HepG2 (cell line): ENCODE data around the gene RPRD1A. TPM values are rescaled to one million over a fixed set of nuclear protein-coding genes. Genes with fewer than 3 reads are reported as not detected.

Experiments used
- ATRX ChIP-seq: sonication (generic); formaldehyde crosslinking; IDR thresholded peaks from 2 replicates; pipeline ENCODE4 v1.4.0; 2020; ENCODE audit warnings: missing genetic modification reagents, borderline replicate concordance
- KLF16 ChIP-seq, 2 experiments: sonication (generic) in 1 of 2; formaldehyde crosslinking in 1 of 2; IDR thresholded peaks; 2 replicates each; pipeline versions ENCODE4 v1.6.1 to v1.8.0; 2016 to 2023; ENCODE audit warnings: missing genetic modification reagents in 2 of 2, missing compliant biosample characterization in 1 of 2
- MEIS2 ChIP-seq: sonication (generic); formaldehyde crosslinking; IDR thresholded peaks from 2 replicates; pipeline ENCODE4 v1.9.0; 2021; ENCODE audit warnings: mild to moderate bottlenecking, missing genetic modification reagents
- MTF2 ChIP-seq: sonication (generic); formaldehyde crosslinking; IDR thresholded peaks from 2 replicates; pipeline ENCODE4 v1.5.0; 2020; ENCODE audit warnings: missing genetic modification reagents, borderline replicate concordance
- NR2F6 ChIP-seq, 2 experiments: IDR thresholded peaks; 2 replicates each; pipeline ENCODE4 v1.6.1; 2016; ENCODE audit warnings: antibody characterized with exemption in 1 of 2, mild to moderate bottlenecking in 1 of 2
- PHF20 ChIP-seq: sonication (generic); formaldehyde crosslinking; IDR thresholded peaks from 2 replicates; pipeline ENCODE4 v1.5.0; 2020; ENCODE audit warnings: mild to moderate bottlenecking, missing genetic modification reagents
- RXRA ChIP-seq: sonication (generic); formaldehyde crosslinking; IDR thresholded peaks from 2 replicates; pipeline ENCODE4 v1.5.1; 2020; ENCODE audit warnings: missing genetic modification reagents
- SETDB1 ChIP-seq: sonication (generic); formaldehyde crosslinking; IDR thresholded peaks from 2 replicates; pipeline ENCODE4 v1.5.1; 2020; ENCODE audit warnings: missing genetic modification reagents, mild to moderate bottlenecking, borderline replicate concordance
- SP5 ChIP-seq: IDR thresholded peaks from 2 replicates; pipeline ENCODE4 v1.6.1; 2016; ENCODE audit warnings: low read depth, borderline replicate concordance
- TMF1 ChIP-seq: sonication (generic); formaldehyde crosslinking; IDR thresholded peaks from 2 replicates; pipeline ENCODE4 v1.8.1; 2022; ENCODE audit warnings: low read depth, missing genetic modification reagents
- ZNF180 ChIP-seq: sonication (generic); formaldehyde crosslinking; IDR thresholded peaks from 2 replicates; pipeline ENCODE4 v1.4.0; 2020; ENCODE audit warnings: low read depth, missing genetic modification reagents, borderline replicate concordance
- ZNF30 ChIP-seq: sonication (generic); formaldehyde crosslinking; IDR thresholded peaks from 2 replicates; pipeline ENCODE4 v1.5.0; 2020; ENCODE audit warnings: mild to moderate bottlenecking, missing genetic modification reagents
- ZNF598 ChIP-seq: sonication (generic); formaldehyde crosslinking; IDR thresholded peaks from 2 replicates; pipeline ENCODE4 v1.5.1; 2020; ENCODE audit warnings: mild to moderate bottlenecking, missing genetic modification reagents, borderline replicate concordance
- ZNF747 ChIP-seq: sonication (generic); formaldehyde crosslinking; IDR thresholded peaks from 2 replicates; pipeline ENCODE4 v1.8.1; 2023; ENCODE audit warnings: missing genetic modification reagents, mild to moderate bottlenecking, borderline replicate concordance
- polyA plus RNA-seq, 8 experiments: library from polyadenylated mRNA; depleted of rRNA in 3 of 8; stranded (reverse) in 7 of 8; unstranded in 1 of 8; fragments of >200 nt; fragmentation: Illumina TruSeq in 4 of 8; extraction: Trizol in 4 of 8; gene quantifications; 2 replicates each; pipeline versions ENCODE4 v1.2.1 to v1.2.3, GENCODE V29; 2011 to 2016; ENCODE audit warnings: low read depth in 4 of 8, missing spikeins in 1 of 8, mixed read lengths in 1 of 8; ENCODE audit not compliant: insufficient read depth in 1 of 8
- total RNA-seq, 5 experiments: library from RNA; depleted of rRNA; stranded (reverse); fragments of >200 nt; fragmentation: Illumina TruSeq; extraction: Trizol; gene quantifications; 2 replicates each; pipeline ENCODE4 v1.2.3, GENCODE V29; 2016; ENCODE audit warnings: low read depth in 1 of 5
- TF ChIP-seq, protein P1 (sequence below): IDR thresholded peaks from 2 replicates; pipeline ENCODE4 v1.6.1; 2012; ENCODE audit warnings: low read depth, low read length, improper control_type of control experiment
- TF ChIP-seq, protein P2 (sequence below): sonication (generic); formaldehyde crosslinking; IDR thresholded peaks from 2 replicates; pipeline ENCODE4 v1.8.0; 2023; ENCODE audit warnings: mild to moderate bottlenecking, missing genetic modification reagents
- TF ChIP-seq, protein P3 (sequence below): IDR thresholded peaks from 2 replicates; pipeline ENCODE4 v1.6.1; 2016; ENCODE audit warnings: missing genetic modification reagents, missing compliant biosample characterization
- TF ChIP-seq, protein P4 (sequence below): sonication (generic); formaldehyde crosslinking; IDR thresholded peaks from 2 replicates; pipeline ENCODE4 v1.4.0; 2020; ENCODE audit warnings: missing genetic modification reagents, mild to moderate bottlenecking, borderline replicate concordance
- TF ChIP-seq, protein P5 (sequence below): sonication (generic); formaldehyde crosslinking; IDR thresholded peaks from 2 replicates; pipeline ENCODE4 v1.9.0; 2021; ENCODE audit warnings: missing genetic modification reagents, borderline replicate concordance
- TF ChIP-seq, protein P6 (sequence below): sonication (generic); formaldehyde crosslinking; conservative IDR thresholded peaks from 2 replicates; pipeline ENCODE4 v1.8.0; 2022; ENCODE audit warnings: missing genetic modification reagents

The RPRD1A gene
- total and polyA plus RNA-seq, 2 of the 13 experiments (the other 11 are each of a cell fraction or from before 2014, with no cell fraction given) = 42.5 to 78.2 TPM

DNA sequence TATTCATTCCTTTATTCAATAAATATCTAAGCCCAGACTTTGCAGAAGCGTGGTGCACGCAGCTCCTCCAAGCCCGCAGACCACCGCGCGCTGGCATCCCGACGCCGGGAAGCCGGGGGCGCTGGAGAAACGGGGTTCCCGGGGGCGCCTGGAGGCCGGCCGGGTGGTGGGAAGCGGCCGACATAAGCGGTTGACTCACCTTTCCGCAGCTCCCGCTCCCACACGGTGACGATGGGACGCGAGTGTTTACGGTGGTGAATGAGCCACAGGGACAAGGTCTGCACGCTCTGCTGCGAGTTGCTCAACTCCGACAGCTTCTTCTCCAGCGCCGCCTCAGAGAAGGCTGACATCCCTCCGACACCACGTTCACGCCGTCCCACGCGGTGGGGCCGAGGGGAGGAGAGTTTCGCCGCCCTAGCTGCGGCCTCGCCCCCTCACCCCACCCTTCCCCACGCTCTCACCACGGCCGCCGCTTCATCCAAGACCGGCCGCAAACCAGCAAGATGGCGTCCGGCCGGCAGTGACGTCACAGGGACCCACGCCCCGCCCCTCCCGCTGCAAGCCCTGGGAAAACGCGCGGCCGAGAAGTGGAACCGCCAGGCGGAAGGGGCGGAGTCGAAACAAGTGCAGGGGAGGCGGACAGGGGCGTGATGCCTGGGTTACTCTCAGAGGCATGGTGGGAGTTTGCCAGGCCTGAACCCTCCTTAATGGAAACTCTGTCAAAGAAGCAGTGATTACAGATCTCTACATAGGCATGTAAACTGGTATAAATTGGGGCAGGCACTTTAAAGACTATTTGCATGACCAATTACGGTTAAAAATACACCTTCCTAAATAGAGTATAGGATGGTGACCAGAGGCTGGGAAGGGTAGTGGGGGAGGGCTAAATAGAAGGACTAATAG lies at the start of gene RPRD1A (continued):
- TF ChIP-seq ZNF180 (CRISPR knock-in tag) = no peak
- TF ChIP-seq, protein P1, sequence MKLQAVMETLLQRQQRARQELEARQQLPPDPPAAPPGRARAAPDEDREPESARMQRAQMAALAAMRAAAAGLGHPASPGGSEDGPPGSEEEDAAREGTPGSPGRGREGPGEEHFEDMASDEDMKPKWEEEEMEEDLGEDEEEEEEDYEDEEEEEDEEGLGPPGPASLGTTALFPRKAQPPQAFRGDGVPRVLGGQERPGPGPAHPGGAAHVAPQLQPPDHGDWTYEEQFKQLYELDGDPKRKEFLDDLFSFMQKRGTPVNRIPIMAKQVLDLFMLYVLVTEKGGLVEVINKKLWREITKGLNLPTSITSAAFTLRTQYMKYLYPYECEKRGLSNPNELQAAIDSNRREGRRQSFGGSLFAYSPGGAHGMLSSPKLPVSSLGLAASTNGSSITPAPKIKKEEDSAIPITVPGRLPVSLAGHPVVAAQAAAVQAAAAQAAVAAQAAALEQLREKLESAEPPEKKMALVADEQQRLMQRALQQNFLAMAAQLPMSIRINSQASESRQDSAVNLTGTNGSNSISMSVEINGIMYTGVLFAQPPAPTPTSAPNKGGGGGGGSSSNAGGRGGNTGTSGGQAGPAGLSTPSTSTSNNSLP = no peak; the same call in 1 of the 2 replicates
- peak; percentile 77; the same call in 1 of the 2 replicates for TF ChIP-seq RXRA (CRISPR knock-in tag)
- TF ChIP-seq, protein P2, sequence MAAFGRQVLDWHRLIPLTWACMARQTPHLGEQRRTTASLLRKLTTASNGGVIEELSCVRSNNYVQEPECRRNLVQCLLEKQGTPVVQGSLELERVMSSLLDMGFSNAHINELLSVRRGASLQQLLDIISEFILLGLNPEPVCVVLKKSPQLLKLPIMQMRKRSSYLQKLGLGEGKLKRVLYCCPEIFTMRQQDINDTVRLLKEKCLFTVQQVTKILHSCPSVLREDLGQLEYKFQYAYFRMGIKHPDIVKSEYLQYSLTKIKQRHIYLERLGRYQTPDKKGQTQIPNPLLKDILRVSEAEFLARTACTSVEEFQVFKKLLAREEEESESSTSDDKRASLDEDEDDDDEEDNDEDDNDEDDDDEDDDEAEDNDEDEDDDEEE (CRISPR knock-in tag) = peak; percentile 88
- TF ChIP-seq ZNF598 (CRISPR knock-in tag) = 0 out of 2 replicates have a peak, but pooled peaks have one; percentile 78
- peak; percentile 91 for TF ChIP-seq SP5 (CRISPR knock-in tag)
- TF ChIP-seq, protein P3, sequence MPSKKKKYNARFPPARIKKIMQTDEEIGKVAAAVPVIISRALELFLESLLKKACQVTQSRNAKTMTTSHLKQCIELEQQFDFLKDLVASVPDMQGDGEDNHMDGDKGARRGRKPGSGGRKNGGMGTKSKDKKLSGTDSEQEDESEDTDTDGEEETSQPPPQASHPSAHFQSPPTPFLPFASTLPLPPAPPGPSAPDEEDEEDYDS (CRISPR knock-in tag) = peak; percentile 84
- no peak for TF ChIP-seq ATRX
- no peak for TF ChIP-seq MTF2 (CRISPR knock-in tag)
- TF ChIP-seq, protein P4, sequence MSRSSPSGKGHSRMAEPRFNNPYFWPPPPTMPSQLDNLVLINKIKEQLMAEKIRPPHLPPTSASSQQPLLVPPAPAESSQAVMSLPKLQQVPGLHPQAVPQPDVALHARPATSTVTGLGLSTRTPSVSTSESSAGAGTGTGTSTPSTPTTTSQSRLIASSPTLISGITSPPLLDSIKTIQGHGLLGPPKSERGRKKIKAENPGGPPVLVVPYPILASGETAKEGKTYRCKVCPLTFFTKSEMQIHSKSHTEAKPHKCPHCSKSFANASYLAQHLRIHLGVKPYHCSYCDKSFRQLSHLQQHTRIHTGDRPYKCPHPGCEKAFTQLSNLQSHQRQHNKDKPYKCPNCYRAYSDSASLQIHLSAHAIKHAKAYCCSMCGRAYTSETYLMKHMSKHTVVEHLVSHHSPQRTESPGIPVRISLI (CRISPR knock-in tag) = peak; percentile 40; the same call in 1 of the 2 replicates
- TF ChIP-seq MEIS2 = no peak; the same call in 1 of the 2 replicates
- TF ChIP-seq, protein P5, sequence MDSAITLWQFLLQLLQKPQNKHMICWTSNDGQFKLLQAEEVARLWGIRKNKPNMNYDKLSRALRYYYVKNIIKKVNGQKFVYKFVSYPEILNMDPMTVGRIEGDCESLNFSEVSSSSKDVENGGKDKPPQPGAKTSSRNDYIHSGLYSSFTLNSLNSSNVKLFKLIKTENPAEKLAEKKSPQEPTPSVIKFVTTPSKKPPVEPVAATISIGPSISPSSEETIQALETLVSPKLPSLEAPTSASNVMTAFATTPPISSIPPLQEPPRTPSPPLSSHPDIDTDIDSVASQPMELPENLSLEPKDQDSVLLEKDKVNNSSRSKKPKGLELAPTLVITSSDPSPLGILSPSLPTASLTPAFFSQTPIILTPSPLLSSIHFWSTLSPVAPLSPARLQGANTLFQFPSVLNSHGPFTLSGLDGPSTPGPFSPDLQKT (CRISPR knock-in tag) = no peak
- no peak for TF ChIP-seq NR2F6 (IDR thresholded peaks at IDR 0.05)
- 0 out of 2 replicates have a peak, but pooled peaks have one; percentile 8 for TF ChIP-seq NR2F6 (CRISPR knock-in tag; IDR thresholded peaks at IDR 0.05)
- TF ChIP-seq ZNF30 (CRISPR knock-in tag) = no peak
- no peak for TF ChIP-seq TMF1
- TF ChIP-seq PHF20 (CRISPR knock-in tag) = peak; percentile 87
- TF ChIP-seq, protein P6, sequence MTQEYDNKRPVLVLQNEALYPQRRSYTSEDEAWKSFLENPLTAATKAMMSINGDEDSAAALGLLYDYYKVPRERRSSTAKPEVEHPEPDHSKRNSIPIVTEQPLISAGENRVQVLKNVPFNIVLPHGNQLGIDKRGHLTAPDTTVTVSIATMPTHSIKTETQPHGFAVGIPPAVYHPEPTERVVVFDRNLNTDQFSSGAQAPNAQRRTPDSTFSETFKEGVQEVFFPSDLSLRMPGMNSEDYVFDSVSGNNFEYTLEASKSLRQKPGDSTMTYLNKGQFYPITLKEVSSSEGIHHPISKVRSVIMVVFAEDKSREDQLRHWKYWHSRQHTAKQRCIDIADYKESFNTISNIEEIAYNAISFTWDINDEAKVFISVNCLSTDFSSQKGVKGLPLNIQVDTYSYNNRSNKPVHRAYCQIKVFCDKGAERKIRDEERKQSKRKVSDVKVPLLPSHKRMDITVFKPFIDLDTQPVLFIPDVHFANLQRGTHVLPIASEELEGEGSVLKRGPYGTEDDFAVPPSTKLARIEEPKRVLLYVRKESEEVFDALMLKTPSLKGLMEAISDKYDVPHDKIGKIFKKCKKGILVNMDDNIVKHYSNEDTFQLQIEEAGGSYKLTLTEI (CRISPR knock-in tag) = no peak
- TF ChIP-seq SETDB1 (CRISPR knock-in tag) = no peak
- TF ChIP-seq ZNF747 (CRISPR knock-in tag) = no peak; the same call in 1 of the 2 replicates
- TF ChIP-seq KLF16 (CRISPR knock-in tag; IDR thresholded peaks at IDR 0.05) = peak in 1 of 2 experiments; percentile 30; a peak in 1 of 4 replicates
